GM12891 (cell line): ENCODE results near the gene UNK.

Experiments used
- DNase-seq: peaks from one replicate; pipeline ENCODE4 v3.0.0; 2011; ENCODE audit warnings: low spot score; ENCODE audit not compliant: insufficient read length
- FAIRE-seq: peaks from 2 replicates; lab custom pipeline; 2011; peaks lifted over from hg19 to GRCh38; lab: Jason Lieb, UNC
- PAX5 ChIP-seq: IDR thresholded peaks from 2 replicates; pipeline ENCODE4 v1.6.1; 2011; ENCODE audit warnings: low read length, moderate library complexity, mild to moderate bottlenecking; ENCODE audit not compliant: insufficient read depth, severe bottlenecking
- POLR2A ChIP-seq: IDR thresholded peaks from 2 replicates; pipeline ENCODE4 v1.6.1; 2011; ENCODE audit warnings: low read depth, low read length, control low read depth
- POLR2AphosphoS5 ChIP-seq: IDR thresholded peaks from 2 replicates; pipeline ENCODE4 v1.6.1; 2011; ENCODE audit warnings: low read depth, low read length, control low read depth
- POU2F2 ChIP-seq: IDR thresholded peaks from 2 replicates; pipeline ENCODE4 v1.6.1; 2011; ENCODE audit warnings: low read depth, mild to moderate bottlenecking, control low read depth, low read length, moderate library complexity
- SPI1 ChIP-seq: IDR thresholded peaks from 2 replicates; pipeline ENCODE4 v1.6.1; 2011; ENCODE audit warnings: low read depth, low read length, control low read depth
- TAF1 ChIP-seq: IDR thresholded peaks from 2 replicates; pipeline ENCODE4 v1.6.1; 2011; ENCODE audit warnings: low read depth, low read length, control low read depth

UNK gene

GRCh38 chr17:75842411-75842810, 57.8 kb downstream of the UNK start:
- FAIRE-seq (no peak), DNase-seq (no peak)
- TF ChIP-seq PAX5 (no peak), POU2F2 (no peak), POLR2A (no peak), TAF1 (no peak), SPI1 (no peak), POLR2AphosphoS5 (no peak)

DNA sequence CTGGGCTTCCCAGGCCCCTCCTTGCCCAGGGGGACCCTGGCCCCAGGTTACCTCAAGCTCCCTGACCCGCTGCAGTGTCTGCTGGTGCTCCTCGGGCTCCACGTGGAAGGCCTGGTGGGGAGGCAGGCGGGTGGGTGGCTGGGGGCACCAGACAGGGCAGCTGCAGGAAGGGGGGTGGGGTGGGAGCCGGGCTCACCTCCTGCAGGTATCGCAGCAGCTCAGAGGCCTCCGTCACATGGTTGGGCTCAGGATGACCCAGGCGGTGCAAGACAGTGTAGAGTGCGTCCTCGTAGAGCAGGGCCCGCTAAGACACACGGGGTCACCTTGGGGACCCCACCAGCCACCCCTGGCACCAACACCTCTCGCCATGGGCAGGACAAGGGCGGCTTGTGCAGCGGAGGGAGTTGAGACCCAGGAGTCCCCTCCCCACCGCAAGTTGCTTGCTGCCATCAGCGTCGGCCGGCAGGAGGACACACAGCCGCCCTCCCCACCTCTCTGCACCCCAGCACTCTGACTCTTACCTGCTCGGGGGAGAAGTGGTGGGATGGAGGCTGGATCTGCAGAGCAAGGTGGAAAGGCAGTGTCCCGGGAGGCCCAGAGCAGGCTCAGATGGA, 58.5 kb downstream of the UNK start:
- no peak for DNase-seq
- FAIRE-seq = no peak

GRCh38 chr17:75843577-75844529, 59.2 kb downstream of the UNK start, which contains the start of gene UNC13D:
Gene UNC13D, minus strand, starts transcription at chr17:75844404. Its CDS starts 67 bp downstream, at chr17:75844337.
- peak; percentile 72 for FAIRE-seq
- DNase-seq = peak; percentile 81
- no peak for TF ChIP-seq PAX5
- TF ChIP-seq SPI1 = peak; percentile 59
- TF ChIP-seq POLR2A = no peak
- TF ChIP-seq POU2F2 = peak; percentile 50; the same call in 1 of the 2 replicates
- TF ChIP-seq TAF1 = 0 out of 2 replicates have a peak, but pooled peaks have one; percentile 17

More for the DNA sequence above, 58.5 kb downstream of the UNK start:
- no peak for TF ChIP-seq TAF1
- no peak for TF ChIP-seq POU2F2
- TF ChIP-seq POLR2AphosphoS5 = no peak
- no peak for TF ChIP-seq SPI1
- TF ChIP-seq POLR2A = no peak; the same call in 1 of the 2 replicates
- TF ChIP-seq PAX5 = no peak

- FAIRE-seq (no peak), DNase-seq (no peak)
- TF ChIP-seq SPI1 = no peak
- TF ChIP-seq TAF1 = no peak
- TF ChIP-seq POLR2A = no peak
- no peak for TF ChIP-seq PAX5
- TF ChIP-seq POLR2AphosphoS5 = no peak
- TF ChIP-seq POU2F2 = no peak
Observed at GRCh38 chr17:75844530-75845057, 60.0 kb downstream of the UNK start.

GRCh38 chr17:75845058-75845711, 60.6 kb downstream of the UNK start:
- TF ChIP-seq PAX5 = no peak
- no peak for TF ChIP-seq POU2F2
- TF ChIP-seq TAF1 = no peak
- no peak for TF ChIP-seq POLR2AphosphoS5
- no peak for TF ChIP-seq SPI1
- no peak for TF ChIP-seq POLR2A
- DNase-seq (peak; percentile 96), FAIRE-seq (peak; percentile 90)

- no peak for TF ChIP-seq TAF1
- TF ChIP-seq POLR2AphosphoS5 = no peak
- no peak for TF ChIP-seq POU2F2
- TF ChIP-seq PAX5 = no peak
- no peak for TF ChIP-seq SPI1
- no peak for TF ChIP-seq POLR2A
- FAIRE-seq (no peak), DNase-seq (peak; percentile 7)
Observed at GRCh38 chr17:75845933-75846691, 61.5 kb downstream of the UNK start.

DNA sequence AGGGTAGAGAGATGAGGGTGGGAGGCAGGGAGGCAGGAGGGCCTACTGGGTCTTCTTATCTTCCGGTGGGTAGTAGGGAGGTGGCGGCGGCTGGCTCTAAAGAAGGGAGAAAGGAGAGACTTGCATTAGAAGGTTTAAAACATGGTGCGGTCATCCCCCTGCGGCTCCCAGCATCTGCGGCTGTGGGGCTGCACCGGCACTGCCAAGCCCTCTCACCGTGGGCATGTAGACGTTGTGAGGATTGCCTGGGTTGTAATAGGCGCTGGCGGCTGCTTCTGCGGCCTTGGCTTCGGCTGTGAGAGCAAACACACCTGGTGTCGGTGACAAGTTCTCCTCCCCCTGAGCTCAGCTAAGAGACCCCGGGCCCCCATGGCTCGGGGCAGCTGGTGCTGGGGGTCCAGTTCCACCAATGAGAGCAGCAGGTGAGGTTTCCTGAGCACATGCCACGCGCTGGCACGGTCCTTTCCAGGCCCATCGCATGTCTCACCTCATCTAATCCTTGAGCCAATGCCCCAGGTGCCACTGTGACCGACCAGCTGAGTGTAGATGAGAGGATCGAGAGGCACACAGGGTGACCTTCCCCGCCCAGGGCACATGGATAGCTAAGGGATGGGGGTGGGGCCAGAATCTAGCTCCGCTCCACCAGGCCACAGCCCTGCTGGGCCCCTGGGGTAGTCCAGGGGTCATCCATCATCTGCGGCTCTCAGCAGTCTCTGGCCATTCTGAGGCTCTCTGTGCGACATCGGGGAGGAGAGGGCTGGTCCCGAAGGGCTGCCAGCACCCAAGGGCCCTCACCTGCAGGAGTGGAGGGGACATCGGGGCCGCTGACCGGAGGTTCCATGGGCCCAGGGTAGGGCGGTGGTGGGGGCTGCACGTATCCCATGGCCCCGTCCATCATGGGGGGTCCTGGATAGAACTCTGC, 62.3 kb downstream of the UNK start:
- FAIRE-seq (no peak), DNase-seq (peak; percentile 7)
- TF ChIP-seq TAF1 (no peak), POLR2AphosphoS5 (no peak), POU2F2 (no peak), POLR2A (no peak), PAX5 (no peak), SPI1 (no peak)

DNA sequence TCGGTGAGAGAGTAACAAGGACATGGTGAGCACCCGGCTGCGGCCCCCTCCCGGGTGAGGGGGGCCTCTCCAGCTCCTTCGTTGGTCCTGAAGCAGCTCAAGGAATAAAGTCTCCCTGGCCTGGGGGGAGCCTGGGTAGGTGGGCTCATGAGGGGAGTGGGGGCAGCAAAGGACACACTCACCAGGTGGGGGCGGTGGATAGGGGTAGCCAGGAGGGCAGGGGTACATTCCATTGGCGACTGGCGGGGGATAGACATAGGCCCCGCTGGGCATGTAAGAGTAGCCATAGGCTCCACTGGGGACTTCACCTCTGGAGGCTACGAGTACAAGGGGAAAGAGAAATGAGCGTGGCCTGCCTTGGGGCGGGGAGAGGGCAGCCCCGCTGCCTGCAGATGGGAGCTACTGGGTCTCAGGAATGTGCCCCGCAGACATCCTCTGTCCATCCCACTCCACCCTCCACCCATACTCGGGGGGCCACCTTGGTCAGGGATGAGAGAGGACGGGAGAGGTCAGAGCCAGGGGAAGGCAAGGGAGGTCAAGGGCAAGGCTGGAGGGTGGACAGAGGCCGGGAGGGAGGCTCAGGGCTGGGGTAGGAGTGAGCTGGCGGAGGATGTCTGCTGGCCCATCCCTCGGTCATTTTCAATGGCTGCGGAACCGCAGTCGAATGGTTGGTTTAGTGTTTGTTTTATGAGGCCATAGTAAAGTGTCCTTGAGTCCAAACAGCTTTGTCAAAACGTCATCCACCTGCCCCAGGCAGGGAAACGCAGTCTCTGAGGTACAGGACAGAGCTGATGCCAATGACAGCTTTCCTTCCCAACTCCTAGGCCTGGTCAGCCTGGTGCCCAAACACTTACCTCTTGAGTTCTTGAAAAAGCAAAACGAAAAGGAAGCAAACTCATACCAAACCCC, 63.3 kb downstream of the UNK start:
- no peak for DNase-seq
- no peak for FAIRE-seq
- no peak for TF ChIP-seq PAX5
- no peak for TF ChIP-seq TAF1
- no peak for TF ChIP-seq SPI1
- TF ChIP-seq POU2F2 = no peak
- no peak for TF ChIP-seq POLR2A
- TF ChIP-seq POLR2AphosphoS5 = no peak
